Hepatocyte (in vitro differentiated cells): ENCODE data around the gene IGFBP7. TPM values are rescaled to one million over a fixed set of nuclear protein-coding genes. Genes with fewer than 3 reads are reported as not detected.

Experiments used
- DNase-seq: peaks from one replicate; pipeline ENCODE4 v3.0.0-alpha.2; 2016; ENCODE audit warnings: low spot score
- H2AFZ ChIP-seq: fragments of 200-600 bp; sonication (generic); 2 replicates; pipeline ENCODE4 v1.6.0; 2016; ENCODE audit warnings: antibody characterized with exemption, mild to moderate bottlenecking
- H3K27ac ChIP-seq: fragments of 200-600 bp; sonication (generic); 2 replicates; pipeline ENCODE4 v1.5.1; 2016; ENCODE audit warnings: mild to moderate bottlenecking
- H3K27me3 ChIP-seq: fragments of 200-600 bp; sonication (generic); 2 replicates; pipeline ENCODE4 v1.6.1; 2016
- H3K36me3 ChIP-seq: fragments of 200-600 bp; sonication (generic); replicated peaks from 2 replicates; pipeline ENCODE4 v1.5.1; 2016; ENCODE audit warnings: low read depth; ENCODE audit not compliant: insufficient read depth
- H3K4me1 ChIP-seq: fragments of 200-600 bp; sonication (generic); 2 replicates; pipeline ENCODE4 v1.5.1; 2016; ENCODE audit warnings: mild to moderate bottlenecking, moderate library complexity; ENCODE audit not compliant: insufficient read depth
- H3K4me2 ChIP-seq: fragments of 200-600 bp; sonication (generic); 2 replicates; pipeline ENCODE4 v1.6.0; 2016
- H3K4me3 ChIP-seq: fragments of 200-600 bp; sonication (generic); 2 replicates; pipeline ENCODE4 v1.5.1; 2016; ENCODE audit warnings: mild to moderate bottlenecking
- H3K79me2 ChIP-seq: fragments of 200-600 bp; sonication (generic); 2 replicates; pipeline ENCODE4 v1.6.0; 2017; ENCODE audit warnings: mild to moderate bottlenecking
- H3K9me2 ChIP-seq: fragments of 200-600 bp; sonication (generic); replicated peaks from 2 replicates; pipeline ENCODE4 v1.6.0; 2017; ENCODE audit warnings: mild to moderate bottlenecking; ENCODE audit not compliant: insufficient read depth
- H3K9me3 ChIP-seq: fragments of 200-600 bp; sonication (generic); 2 replicates; pipeline ENCODE4 v1.5.1; 2016; ENCODE audit warnings: low read depth, mild to moderate bottlenecking
- H4K20me1 ChIP-seq: fragments of 200-600 bp; sonication (generic); 2 replicates; pipeline ENCODE4 v1.6.0; 2016; ENCODE audit warnings: mild to moderate bottlenecking; ENCODE audit not compliant: insufficient read depth, poor library complexity, severe bottlenecking
- EZH2 ChIP-seq: fragments of 200-600 bp; sonication (generic); IDR thresholded peaks from 2 replicates; pipeline ENCODE4 v1.6.1; 2016; ENCODE audit warnings: antibody characterized with exemption, mild to moderate bottlenecking, borderline replicate concordance
- EZH2phosphoT487 ChIP-seq: fragments of 200-600 bp; sonication (generic); IDR thresholded peaks from one replicate; pipeline ENCODE4 v1.6.1; 2018; ENCODE audit warnings: antibody characterized with exemption, mild to moderate bottlenecking, low read depth, moderate library complexity; ENCODE audit not compliant: unreplicated experiment, severe bottlenecking
- WGBS: methylation state at CpG from one replicate; pipeline ENCODE4 v1.1.6; 2016; ENCODE audit warnings: low lambda C conversion rate; ENCODE audit errors: missing lambda C conversion rate; 5-methylcytosine and 5-hydroxymethylcytosine counted together
- polyA plus RNA-seq: library from polyadenylated mRNA; unstranded; fragments of >200 nt; fragmentation: Nextera tagmentation; extraction: Ambion mirVana; gene quantifications from 2 replicates; pipeline ENCODE4 v1.2.1, GENCODE V29; 2016
- total RNA-seq: library from RNA; depleted of rRNA; stranded (reverse); fragments of >200 nt; gene quantifications from 2 replicates; pipeline ENCODE4 v1.2.3, GENCODE V29; 2014
- TF ChIP-seq, protein P1 (sequence below): fragments of 200-600 bp; sonication (generic); IDR thresholded peaks from 2 replicates; pipeline ENCODE4 v1.5.1; 2016; ENCODE audit warnings: antibody characterized with exemption, mild to moderate bottlenecking; ENCODE audit not compliant: poor library complexity

Gene IGFBP7
- total and polyA plus RNA-seq, 2 experiments from 2014 or later: 73.4 to 122 TPM

DNA sequence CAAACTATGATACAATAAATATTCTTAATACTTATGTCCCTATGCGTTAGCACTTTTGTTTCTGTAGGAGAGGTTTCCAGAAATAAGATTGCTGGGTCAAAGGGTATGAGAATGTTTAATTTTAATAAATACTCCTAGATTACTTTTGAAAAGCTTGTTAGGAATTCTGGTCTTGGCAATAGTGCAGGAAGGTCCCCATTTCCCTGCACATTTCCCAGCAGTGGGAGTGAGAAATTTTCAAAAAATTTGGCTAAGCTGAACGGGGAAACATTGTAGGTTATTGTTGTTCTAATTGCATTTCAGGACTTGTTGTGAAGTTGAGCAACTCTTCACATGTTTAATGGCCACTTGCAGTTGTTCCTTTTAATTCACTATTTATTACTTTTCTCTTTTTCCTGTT lies 27.1 kb downstream of the IGFBP7 start:
- Histone ChIP-seq H3K27ac (no peak overlapping the region), H3K4me3 (no peak overlapping the region), H2AFZ (no peak overlapping the region), H3K9me2 (no peaks in the 10 kb centered on the region), H3K27me3 (no peaks in the 10 kb centered on the region), H4K20me1 (no peaks in the 10 kb centered on the region), H3K9me3 (no peaks in the 10 kb centered on the region), H3K79me2 (no peaks in the 10 kb centered on the region), H3K4me1 (peaks cover 25% of the 10 kb centered on the region), H3K4me2 (no peak overlapping the region), H3K36me3 (no peaks in the 10 kb centered on the region)
- DNase-seq: no peak
- WGBS: 33% methylated on average over 2 of the region's 2 CpGs
- TF ChIP-seq, protein P1, sequence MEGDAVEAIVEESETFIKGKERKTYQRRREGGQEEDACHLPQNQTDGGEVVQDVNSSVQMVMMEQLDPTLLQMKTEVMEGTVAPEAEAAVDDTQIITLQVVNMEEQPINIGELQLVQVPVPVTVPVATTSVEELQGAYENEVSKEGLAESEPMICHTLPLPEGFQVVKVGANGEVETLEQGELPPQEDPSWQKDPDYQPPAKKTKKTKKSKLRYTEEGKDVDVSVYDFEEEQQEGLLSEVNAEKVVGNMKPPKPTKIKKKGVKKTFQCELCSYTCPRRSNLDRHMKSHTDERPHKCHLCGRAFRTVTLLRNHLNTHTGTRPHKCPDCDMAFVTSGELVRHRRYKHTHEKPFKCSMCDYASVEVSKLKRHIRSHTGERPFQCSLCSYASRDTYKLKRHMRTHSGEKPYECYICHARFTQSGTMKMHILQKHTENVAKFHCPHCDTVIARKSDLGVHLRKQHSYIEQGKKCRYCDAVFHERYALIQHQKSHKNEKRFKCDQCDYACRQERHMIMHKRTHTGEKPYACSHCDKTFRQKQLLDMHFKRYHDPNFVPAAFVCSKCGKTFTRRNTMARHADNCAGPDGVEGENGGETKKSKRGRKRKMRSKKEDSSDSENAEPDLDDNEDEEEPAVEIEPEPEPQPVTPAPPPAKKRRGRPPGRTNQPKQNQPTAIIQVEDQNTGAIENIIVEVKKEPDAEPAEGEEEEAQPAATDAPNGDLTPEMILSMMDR: no peak
- TF ChIP-seq EZH2phosphoT487 (no peak), EZH2 (no peak)

DNA sequence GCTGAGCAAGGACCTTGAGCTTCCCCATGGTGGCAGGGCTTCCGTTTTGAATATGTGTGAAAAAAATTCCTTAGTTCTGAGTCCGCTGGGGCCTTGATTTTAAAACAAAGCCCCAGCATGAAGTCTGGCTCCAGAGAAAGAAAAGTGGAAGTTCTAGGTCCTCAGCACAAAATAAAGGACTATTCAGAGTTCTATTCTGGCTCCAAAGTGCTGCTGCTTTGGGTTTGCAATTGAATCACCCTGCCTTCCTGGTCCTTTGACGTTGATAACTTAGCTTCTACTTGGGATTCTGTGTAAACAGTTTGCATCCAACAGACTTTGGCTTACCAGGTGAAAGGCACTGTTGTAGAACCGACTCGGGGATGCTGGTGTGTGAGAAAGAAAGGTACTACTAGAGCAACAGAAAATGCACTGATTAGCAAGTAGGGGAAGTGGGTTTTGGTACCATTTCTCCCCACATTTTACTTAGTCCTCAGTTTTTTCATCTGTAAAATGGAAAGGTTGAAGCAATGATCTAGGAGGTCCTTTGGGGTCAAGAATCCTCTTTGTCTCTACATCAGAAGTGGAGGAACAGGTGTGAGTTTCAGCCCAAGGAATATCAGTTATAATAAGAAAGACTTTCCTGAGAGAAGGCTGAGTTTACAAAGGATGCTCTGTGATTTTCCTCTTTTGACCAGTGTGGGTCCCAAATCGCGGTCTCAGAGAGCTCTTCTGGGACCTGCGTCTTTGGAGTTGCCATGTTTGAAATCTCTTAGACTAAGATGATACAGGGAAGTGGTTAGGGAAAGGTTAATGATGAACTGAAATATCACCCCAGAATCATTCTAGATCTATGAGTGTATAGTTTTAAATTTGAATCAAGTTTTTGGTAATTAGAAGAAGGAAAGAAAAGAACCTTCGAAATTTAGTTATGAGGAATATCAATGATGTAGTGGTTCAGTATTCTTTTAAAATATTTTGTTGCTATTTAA lies 28.2 kb downstream of the IGFBP7 start:
- no peaks in the 10 kb centered on the region for H3K27me3 ChIP-seq
- H3K4me1 ChIP-seq: peaks cover 28% of the 10 kb centered on the region
- H3K4me3 ChIP-seq: no peak overlapping the region
- no peaks in the 10 kb centered on the region for H3K9me3 ChIP-seq
- 71% methylated on average over 9 of the region's 9 CpGs for WGBS
- peak overlapping the region; percentile 6 for H3K4me2 ChIP-seq
- H2AFZ ChIP-seq: peak overlapping the region; percentile 30
- DNase-seq: no peak
- no peaks in the 10 kb centered on the region for H3K36me3 ChIP-seq
- TF ChIP-seq, protein P1: no peak
- TF ChIP-seq EZH2phosphoT487: no peak
- no peak for TF ChIP-seq EZH2
- H3K9me2 ChIP-seq: no peaks in the 10 kb centered on the region
- no peaks in the 10 kb centered on the region for H4K20me1 ChIP-seq
- no peaks in the 10 kb centered on the region for H3K79me2 ChIP-seq
- H3K27ac ChIP-seq: peak overlapping the region; percentile 78

DNA sequence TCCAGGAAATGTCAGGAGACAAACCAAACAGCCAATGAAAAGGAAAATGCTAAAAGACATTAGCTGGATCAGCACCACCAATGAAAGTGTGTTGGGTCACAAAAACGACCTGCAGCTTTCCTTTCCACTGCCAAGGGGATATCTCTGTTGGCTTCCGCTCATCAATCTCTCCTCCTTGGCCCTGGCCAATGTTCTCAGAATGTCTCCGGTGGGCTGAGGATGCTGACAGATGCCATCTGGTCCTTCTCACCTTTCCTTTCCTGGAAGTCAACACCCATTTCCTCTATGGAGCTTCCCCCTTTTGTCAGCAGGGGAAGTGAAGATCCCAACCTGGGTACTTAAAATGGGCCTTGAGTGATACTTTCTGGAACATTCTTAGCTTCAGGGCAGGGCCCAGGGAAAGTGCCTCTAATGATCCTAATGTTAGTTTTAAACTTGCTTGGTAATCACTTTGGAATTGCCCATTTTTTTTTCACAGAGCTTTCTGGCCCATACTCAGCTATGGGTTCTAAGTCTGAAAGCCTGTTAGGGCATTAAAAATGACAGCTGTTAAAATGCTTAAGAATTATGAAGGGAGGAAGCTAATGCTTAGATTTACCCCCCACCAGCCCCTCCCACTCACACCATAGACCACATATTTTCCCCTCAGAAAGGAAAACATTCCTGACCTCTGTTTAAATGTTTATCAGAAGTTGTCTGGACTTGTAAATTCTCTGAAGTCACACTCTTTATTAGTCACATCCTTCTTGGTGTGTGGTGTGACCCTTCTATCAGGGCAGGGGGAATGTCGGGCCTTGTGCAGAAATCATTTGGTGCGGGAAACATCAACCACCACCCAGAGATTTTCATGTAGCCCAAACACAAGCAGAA lies 29.2 kb downstream of the IGFBP7 start:
- Histone ChIP-seq H3K36me3 (no peaks in the 10 kb centered on the region), H3K4me1 (peaks cover 28% of the 10 kb centered on the region), H3K4me2 (peak overlapping the region; percentile 6), H3K27me3 (no peaks in the 10 kb centered on the region), H3K9me2 (no peaks in the 10 kb centered on the region), H3K4me3 (no peak overlapping the region), H3K9me3 (no peaks in the 10 kb centered on the region), H3K79me2 (no peaks in the 10 kb centered on the region), H4K20me1 (no peaks in the 10 kb centered on the region), H2AFZ (no peak overlapping the region), H3K27ac (peak overlapping the region; percentile 78)
- peak; percentile 37 for DNase-seq
- whole genome bisulfite sequencing: 43% methylated on average over 5 of the region's 5 CpGs
- TF ChIP-seq, protein P1: no peak
- no peak for TF ChIP-seq EZH2
- TF ChIP-seq EZH2phosphoT487: no peak
